MM.1S (cell line): ENCODE results near the gene PDXK.
A peak's percentile ranks its signal among the peaks of the same experiment; 100 is the strongest.

ENCODE experiments used
- DNase-seq: peaks from one replicate; pipeline ENCODE4 v3.0.0-alpha.2; 2015
- H2AFZ ChIP-seq: fragments of 300-600 bp; sonication (generic); 2 replicates; pipeline ENCODE4 v1.6.0; 2016; ENCODE audit warnings: antibody characterized with exemption, low read length
- H3F3A ChIP-seq: fragments of 300-600 bp; sonication (generic); 2 replicates; pipeline ENCODE4 v1.6.1; 2016; ENCODE audit warnings: mild to moderate bottlenecking, antibody characterized with exemption, low read length, moderate library complexity, mixed read lengths; ENCODE audit not compliant: insufficient read depth
- H3K27ac ChIP-seq: fragments of 300-600 bp; sonication (generic); 2 replicates; pipeline ENCODE4 v1.5.1; 2016; ENCODE audit warnings: mild to moderate bottlenecking, low read length
- H3K27me3 ChIP-seq: fragments of 300-600 bp; sonication (generic); replicated peaks from 2 replicates; pipeline ENCODE4 v1.6.0; 2016; ENCODE audit warnings: low read length; ENCODE audit not compliant: insufficient read depth
- H3K36me3 ChIP-seq: fragments of 300-600 bp; sonication (generic); replicated peaks from 2 replicates; pipeline ENCODE4 v1.6.1; 2016; ENCODE audit warnings: mild to moderate bottlenecking, low read length, mixed read lengths; ENCODE audit not compliant: insufficient read depth
- H3K4me1 ChIP-seq: fragments of 300-600 bp; sonication (generic); 2 replicates; pipeline ENCODE4 v1.6.1; 2016; ENCODE audit warnings: low read length, mixed read lengths
- H3K4me2 ChIP-seq: fragments of 300-600 bp; sonication (generic); 2 replicates; pipeline ENCODE4 v1.6.0; 2016; ENCODE audit warnings: low read depth, low read length
- H3K4me3 ChIP-seq: fragments of 300-600 bp; sonication (generic); 2 replicates; pipeline ENCODE4 v1.5.1; 2016; ENCODE audit warnings: low read length, mixed read lengths
- H3K79me2 ChIP-seq: fragments of 300-600 bp; sonication (generic); 2 replicates; pipeline ENCODE4 v1.6.1; 2016; ENCODE audit warnings: mixed run types, low read length, mixed read lengths
- H3K9ac ChIP-seq: fragments of 300-600 bp; sonication (generic); 2 replicates; pipeline ENCODE4 v1.6.1; 2016; ENCODE audit warnings: low read length, mixed read lengths
- H3K9me2 ChIP-seq: fragments of 300-600 bp; sonication (generic); replicated peaks from 2 replicates; pipeline ENCODE4 v1.6.1; 2016; ENCODE audit warnings: mild to moderate bottlenecking, low read length, mixed read lengths; ENCODE audit not compliant: insufficient read depth
- H3K9me3 ChIP-seq: fragments of 300-600 bp; sonication (generic); replicated peaks from 2 replicates; pipeline ENCODE4 v1.6.1; 2016; ENCODE audit warnings: mild to moderate bottlenecking, low read length, mixed read lengths; ENCODE audit not compliant: insufficient read depth
- H4K20me1 ChIP-seq: fragments of 300-600 bp; sonication (generic); 2 replicates; pipeline ENCODE4 v1.6.1; 2016; ENCODE audit warnings: mild to moderate bottlenecking, low read length, moderate library complexity, mixed read lengths; ENCODE audit not compliant: insufficient read depth
- CTCF ChIP-seq: fragments of 300-600 bp; sonication (generic); IDR thresholded peaks from 2 replicates; pipeline ENCODE4 v1.5.1; 2016; ENCODE audit warnings: antibody characterized with exemption, low read length, mixed read lengths
- EZH2 ChIP-seq: fragments of 300-600 bp; sonication (generic); optimal IDR thresholded peaks from 2 replicates; pipeline ENCODE3; 2017; ENCODE audit warnings: low read depth, mild to moderate bottlenecking, antibody characterized with exemption, low read length, mixed read lengths
- EZH2phosphoT487 ChIP-seq: fragments of 300-600 bp; sonication (generic); IDR thresholded peaks from 2 replicates; pipeline ENCODE4 v1.6.1; 2018; ENCODE audit warnings: antibody characterized with exemption, low read length

Gene PDXK

DNA sequence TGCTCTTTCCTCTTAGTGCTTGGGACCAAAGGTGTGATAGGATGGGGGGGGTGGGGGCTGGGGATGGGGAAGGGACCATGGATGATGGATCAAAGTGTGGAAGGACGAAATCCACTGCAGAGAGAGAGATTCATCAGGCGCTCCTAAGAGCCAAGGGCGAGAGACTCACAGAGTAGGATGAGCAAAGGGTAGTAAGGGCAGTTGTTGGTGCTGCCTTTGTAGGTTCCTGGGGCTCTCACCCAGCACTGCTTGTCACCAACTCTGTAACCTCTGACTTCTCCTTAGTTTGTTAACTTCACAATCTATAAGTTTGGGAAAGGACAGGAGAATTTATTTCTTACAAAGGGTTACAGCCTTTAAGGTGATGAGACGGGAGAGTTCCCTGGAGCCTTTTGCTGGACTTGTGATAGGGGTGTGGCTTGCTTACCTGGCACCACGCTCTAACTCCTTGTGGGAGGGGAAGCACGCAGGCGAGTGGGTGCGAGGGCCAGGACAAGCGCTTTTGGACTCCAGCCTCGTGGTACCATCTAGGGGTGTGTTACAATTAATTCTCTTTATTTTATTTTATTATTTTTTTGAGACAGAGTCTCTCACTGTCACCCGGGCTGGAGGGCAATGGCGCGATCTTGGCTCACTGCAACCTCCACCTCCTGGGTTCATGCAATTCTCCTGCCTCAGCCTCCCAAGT lies 1.6 kb upstream of the PDXK start:
- peaks cover 42% of the 10 kb centered on the region for H3K4me1 ChIP-seq
- peak overlapping the region; percentile 53 for H3K9ac ChIP-seq

DNA sequence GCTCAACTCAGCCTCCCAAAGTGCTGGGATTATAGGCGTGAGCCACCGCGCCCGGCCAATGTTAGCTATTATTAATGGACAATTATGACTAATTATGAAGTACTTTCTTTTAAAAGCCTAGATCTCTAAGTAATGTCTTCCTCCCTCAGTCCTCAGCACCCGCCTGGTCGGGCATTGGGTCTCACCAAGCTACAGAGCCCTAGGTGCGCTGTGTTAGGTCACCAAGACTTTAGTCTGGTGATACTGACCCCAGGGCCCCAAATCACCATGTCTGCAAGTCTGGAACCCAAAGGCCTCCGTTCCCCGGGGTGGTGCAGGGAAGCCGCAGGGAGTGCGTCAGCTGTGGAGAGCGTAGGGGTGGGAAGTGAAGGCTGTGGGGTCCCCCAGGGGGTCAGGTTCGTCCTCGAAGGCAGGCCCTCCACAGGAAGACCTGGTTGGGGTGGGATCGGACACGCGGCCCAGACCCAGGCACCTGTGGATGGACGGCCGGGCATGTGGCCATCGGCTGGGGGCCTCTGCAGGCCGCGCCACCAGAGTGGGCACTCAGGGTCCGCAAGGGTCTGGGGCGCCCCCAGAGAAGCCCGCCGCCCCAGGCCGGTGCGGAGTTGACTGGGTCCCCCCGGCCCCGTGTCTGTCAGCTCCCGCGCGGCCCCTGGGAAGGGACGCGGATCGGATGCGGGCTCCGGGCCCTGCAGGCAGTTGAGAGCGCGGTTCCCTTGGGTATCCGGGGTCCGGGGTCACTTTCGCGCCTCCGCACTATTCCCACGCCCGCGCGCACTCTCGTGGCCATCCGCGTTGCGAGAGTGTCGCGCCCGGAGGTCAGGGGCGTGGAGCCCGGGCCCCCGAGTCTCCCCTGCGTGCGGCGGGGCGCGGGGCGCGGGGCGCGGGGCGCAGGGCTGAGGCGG lies 710 bp upstream of the PDXK start:
- H3K4me3 ChIP-seq, result peak overlapping the region; percentile 75
- TF ChIP-seq CTCF, result no peak
- no peak for TF ChIP-seq EZH2
- no peak for TF ChIP-seq EZH2phosphoT487
- H3F3A ChIP-seq, result peaks cover 30% of the 10 kb centered on the region
- peak; percentile 24 for DNase-seq
- H3K9me2 ChIP-seq, result no peaks in the 10 kb centered on the region
- peak overlapping the region; percentile 82 for H3K9ac ChIP-seq
- H3K4me1 ChIP-seq, result peaks cover 42% of the 10 kb centered on the region
- H3K9me3 ChIP-seq, result no peaks in the 10 kb centered on the region
- H3K36me3 ChIP-seq, result no peaks in the 10 kb centered on the region
- H3K27ac ChIP-seq, result peak overlapping the region; percentile 86
- H3K27me3 ChIP-seq, result no peaks in the 10 kb centered on the region
- peaks cover 29% of the 10 kb centered on the region for H4K20me1 ChIP-seq
- peaks cover 41% of the 10 kb centered on the region for H3K79me2 ChIP-seq
- H2AFZ ChIP-seq, result peak overlapping the region; percentile 80
- peak overlapping the region; percentile 94 for H3K4me2 ChIP-seq

More for the DNA sequence above, 1.6 kb upstream of the PDXK start:
- peak overlapping the region; percentile 86 for H3K27ac ChIP-seq
- H4K20me1 ChIP-seq, result peaks cover 23% of the 10 kb centered on the region
- no peaks in the 10 kb centered on the region for H3K9me2 ChIP-seq
- H3K36me3 ChIP-seq, result no peaks in the 10 kb centered on the region
- H3K27me3 ChIP-seq, result no peaks in the 10 kb centered on the region
- TF ChIP-seq EZH2phosphoT487, result no peak
- no peak for TF ChIP-seq CTCF
- TF ChIP-seq EZH2, result no peak
- peak overlapping the region; percentile 7 for H2AFZ ChIP-seq
- 0 out of 2 replicates have a peak overlapping the region, but pooled peaks have one; percentile 1 for H3K4me3 ChIP-seq
- H3K79me2 ChIP-seq, result peaks cover 32% of the 10 kb centered on the region
- peak; percentile 79 for DNase-seq
- H3K9me3 ChIP-seq, result no peaks in the 10 kb centered on the region
- H3F3A ChIP-seq, result peaks cover 30% of the 10 kb centered on the region
- H3K4me2 ChIP-seq, result peak overlapping the region; percentile 53

DNA sequence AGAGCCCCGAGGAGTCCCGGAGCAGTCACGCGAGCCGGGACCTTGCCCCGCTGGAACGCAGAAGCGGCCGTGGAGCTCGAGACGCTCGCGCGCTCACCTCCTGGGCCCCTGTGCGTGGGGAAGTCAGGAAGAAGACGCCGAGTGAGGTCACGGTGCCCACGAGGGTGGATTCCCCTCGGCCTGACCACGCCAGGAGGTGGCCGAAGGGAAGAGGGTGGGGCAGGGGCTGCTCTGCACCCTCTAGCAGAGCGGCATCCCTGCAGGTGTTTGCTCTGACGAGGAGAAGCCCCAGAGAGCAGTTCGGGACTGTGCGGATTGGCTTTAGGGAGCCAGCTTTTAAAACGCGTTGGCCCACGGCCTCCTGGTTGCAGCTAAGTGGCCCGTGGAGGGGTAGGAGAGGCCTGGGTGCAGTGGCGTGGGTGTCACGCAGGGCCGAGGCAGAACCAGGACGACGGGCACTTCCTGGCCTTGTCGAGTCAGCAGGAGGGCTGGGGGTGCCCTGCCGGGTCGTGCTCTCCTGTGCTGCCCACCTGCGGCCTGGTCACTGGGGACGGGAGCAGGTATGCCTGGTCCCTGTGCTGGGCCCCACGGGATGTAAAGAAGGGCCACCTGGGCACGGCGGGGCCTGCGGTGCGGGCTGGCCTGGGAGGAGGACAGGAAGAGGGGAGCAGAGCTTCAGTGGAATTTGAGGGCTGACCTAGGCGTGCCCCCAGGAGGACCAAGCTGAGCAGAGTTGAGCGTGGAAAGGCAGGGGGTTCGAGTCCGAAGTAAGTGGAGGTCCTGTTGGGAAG lies 1.0 kb downstream of the PDXK start:
- DNase-seq, result peak; percentile 68
- peaks cover 59% of the 10 kb centered on the region for H3K79me2 ChIP-seq

More for the DNA sequence above, 1.0 kb downstream of the PDXK start:
- peak overlapping the region; percentile 96 for H3K9ac ChIP-seq
- H3K36me3 ChIP-seq, result peaks cover 10% of the 10 kb centered on the region; the same call in 1 of the 2 replicates
- no peak for TF ChIP-seq EZH2
- no peak for TF ChIP-seq EZH2phosphoT487
- no peak for TF ChIP-seq CTCF
- peak overlapping the region; percentile 20; the same call in 1 of the 2 replicates for H2AFZ ChIP-seq
- no peaks in the 10 kb centered on the region for H3K9me2 ChIP-seq
- peaks cover 30% of the 10 kb centered on the region for H3F3A ChIP-seq
- H3K4me1 ChIP-seq, result peaks cover 42% of the 10 kb centered on the region
- H4K20me1 ChIP-seq, result peaks cover 43% of the 10 kb centered on the region
- H3K4me2 ChIP-seq, result peak overlapping the region; percentile 87
- H3K9me3 ChIP-seq, result no peaks in the 10 kb centered on the region
- H3K4me3 ChIP-seq, result peak overlapping the region; percentile 94
- H3K27ac ChIP-seq, result peak overlapping the region; percentile 63
- no peaks in the 10 kb centered on the region for H3K27me3 ChIP-seq
